ENCODE data around the gene GARNL3. TPM values are rescaled to one million over a fixed set of nuclear protein-coding genes. Genes with fewer than 3 reads are reported as not detected.

Gene GARNL3, protein sequence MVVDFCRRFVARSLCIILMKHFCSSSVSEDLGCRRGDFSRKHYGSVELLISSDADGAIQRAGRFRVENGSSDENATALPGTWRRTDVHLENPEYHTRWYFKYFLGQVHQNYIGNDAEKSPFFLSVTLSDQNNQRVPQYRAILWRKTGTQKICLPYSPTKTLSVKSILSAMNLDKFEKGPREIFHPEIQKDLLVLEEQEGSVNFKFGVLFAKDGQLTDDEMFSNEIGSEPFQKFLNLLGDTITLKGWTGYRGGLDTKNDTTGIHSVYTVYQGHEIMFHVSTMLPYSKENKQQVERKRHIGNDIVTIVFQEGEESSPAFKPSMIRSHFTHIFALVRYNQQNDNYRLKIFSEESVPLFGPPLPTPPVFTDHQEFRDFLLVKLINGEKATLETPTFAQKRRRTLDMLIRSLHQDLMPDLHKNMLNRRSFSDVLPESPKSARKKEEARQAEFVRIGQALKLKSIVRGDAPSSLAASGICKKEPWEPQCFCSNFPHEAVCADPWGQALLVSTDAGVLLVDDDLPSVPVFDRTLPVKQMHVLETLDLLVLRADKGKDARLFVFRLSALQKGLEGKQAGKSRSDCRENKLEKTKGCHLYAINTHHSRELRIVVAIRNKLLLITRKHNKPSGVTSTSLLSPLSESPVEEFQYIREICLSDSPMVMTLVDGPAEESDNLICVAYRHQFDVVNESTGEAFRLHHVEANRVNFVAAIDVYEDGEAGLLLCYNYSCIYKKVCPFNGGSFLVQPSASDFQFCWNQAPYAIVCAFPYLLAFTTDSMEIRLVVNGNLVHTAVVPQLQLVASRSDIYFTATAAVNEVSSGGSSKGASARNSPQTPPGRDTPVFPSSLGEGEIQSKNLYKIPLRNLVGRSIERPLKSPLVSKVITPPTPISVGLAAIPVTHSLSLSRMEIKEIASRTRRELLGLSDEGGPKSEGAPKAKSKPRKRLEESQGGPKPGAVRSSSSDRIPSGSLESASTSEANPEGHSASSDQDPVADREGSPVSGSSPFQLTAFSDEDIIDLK
- total RNA-seq (2014; rRNA removed) (15.2 and 15.5 TPM in 2 replicates), Bru-seq, nascent RNA (percentile 49 among the genes with signal in this experiment), BruChase-seq, experiment 1, labeled RNA remaining after a 6-hour chase (percentile 42 among the genes with signal in this experiment), BruChase-seq, experiment 2, labeled RNA remaining after a 2-hour chase (percentile 51 among the genes with signal in this experiment)
- long read RNA-seq, partial matches to known transcripts: 0 of 12 reads
- long read RNA-seq, other reads (novel, unspliced or antisense): 12 of 12 reads

DNA sequence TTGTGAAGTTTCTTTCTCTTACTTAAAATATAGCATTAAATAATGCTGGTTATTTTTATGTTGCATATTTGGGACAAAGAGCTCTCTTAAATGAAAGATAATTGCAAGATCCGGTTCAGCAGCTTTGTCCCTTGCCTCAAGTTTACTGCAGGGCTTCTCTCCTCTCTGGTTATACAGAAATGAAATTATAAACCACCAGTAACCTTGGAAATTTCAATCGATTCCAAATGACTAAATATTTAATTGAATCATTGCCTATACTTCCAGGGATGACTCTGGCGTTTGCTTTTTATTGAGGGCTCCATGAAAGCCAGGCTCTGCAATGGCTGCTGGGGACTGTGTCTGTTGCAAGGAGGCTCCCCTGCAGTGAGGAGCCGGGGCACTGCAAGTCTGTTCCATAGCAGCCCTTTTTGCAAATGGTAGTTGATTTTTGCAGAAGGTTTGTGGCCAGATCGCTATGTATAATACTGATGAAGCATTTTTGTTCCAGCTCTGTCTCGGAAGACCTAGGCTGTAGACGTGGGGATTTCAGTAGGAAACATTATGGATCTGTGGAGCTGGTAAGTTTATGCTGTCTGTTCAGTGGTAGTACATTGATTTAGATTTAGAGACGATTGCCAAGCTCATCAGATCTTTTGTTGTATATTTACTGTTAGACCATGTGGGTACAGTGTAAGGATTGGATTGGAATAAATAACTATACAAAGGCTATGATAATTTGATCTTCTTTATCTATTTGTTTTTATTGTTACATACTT is at the start of gene GARNL3:
Gene GARNL3, plus strand, starts transcription at position 313 of the 758 bp plus-strand sequence. Its CDS starts 104 bp downstream, at position 417.
- no peaks in the 10 kb centered on the region for H3K79me2 ChIP-seq (ENCODE audit: low read length)
- BruUV-seq (replicated peaks): no TSS peak
- H3K4me1 ChIP-seq (ENCODE audit: insufficient read depth, low read length): no peaks in the 10 kb centered on the region
- TF ChIP-seq, protein P1, sequence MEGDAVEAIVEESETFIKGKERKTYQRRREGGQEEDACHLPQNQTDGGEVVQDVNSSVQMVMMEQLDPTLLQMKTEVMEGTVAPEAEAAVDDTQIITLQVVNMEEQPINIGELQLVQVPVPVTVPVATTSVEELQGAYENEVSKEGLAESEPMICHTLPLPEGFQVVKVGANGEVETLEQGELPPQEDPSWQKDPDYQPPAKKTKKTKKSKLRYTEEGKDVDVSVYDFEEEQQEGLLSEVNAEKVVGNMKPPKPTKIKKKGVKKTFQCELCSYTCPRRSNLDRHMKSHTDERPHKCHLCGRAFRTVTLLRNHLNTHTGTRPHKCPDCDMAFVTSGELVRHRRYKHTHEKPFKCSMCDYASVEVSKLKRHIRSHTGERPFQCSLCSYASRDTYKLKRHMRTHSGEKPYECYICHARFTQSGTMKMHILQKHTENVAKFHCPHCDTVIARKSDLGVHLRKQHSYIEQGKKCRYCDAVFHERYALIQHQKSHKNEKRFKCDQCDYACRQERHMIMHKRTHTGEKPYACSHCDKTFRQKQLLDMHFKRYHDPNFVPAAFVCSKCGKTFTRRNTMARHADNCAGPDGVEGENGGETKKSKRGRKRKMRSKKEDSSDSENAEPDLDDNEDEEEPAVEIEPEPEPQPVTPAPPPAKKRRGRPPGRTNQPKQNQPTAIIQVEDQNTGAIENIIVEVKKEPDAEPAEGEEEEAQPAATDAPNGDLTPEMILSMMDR (conservative IDR thresholded peaks at IDR 0.05; ENCODE audit: low read depth, low read length): no peak
- TF ChIP-seq EZH2 (IDR thresholded peaks at IDR 0.05; ENCODE audit: low read length, unreplicated experiment) (no peak), EZH2phosphoT487 (IDR thresholded peaks at IDR 0.05; ENCODE audit: borderline replicate concordance, low read length) (no peak)
- CTCF ChIA-PET: no interaction called here
- H3K4me2 ChIP-seq (ENCODE audit: low read length): no peak within 1 kb of the TSS
- DNase-seq (no peak), ATAC-seq (no peak)
- no peaks in the 10 kb centered on the region for H3K9me3 ChIP-seq (ENCODE audit: low read length)
- H3K9me2 ChIP-seq (replicated peaks; ENCODE audit: low read length): no peaks in the 10 kb centered on the region
- H3K36me3 ChIP-seq (ENCODE audit: low read depth, low read length): no peaks in the 10 kb centered on the region
- intact Hi-C loops (cut with micrococcal nuclease): no loop called here
- H3K27ac ChIP-seq (ENCODE audit: low read length): no peak within 1 kb of the TSS
- POLR2A ChIA-PET (ENCODE audit: unreplicated experiment): no interaction called here
- H4K20me1 ChIP-seq (ENCODE audit: low read length): no peaks in the 10 kb centered on the region
- H3K9ac ChIP-seq (ENCODE audit: low read length): no peak within 1 kb of the TSS
- no peaks in the 10 kb centered on the region for H3F3A ChIP-seq (ENCODE audit: low read length, unreplicated experiment)
- no peak within 1 kb of the TSS for H3K4me3 ChIP-seq (ENCODE audit: low read length)
- H2AFZ ChIP-seq (ENCODE audit: low read length): no peak within 1 kb of the TSS
- no peaks in the 10 kb centered on the region for H3K27me3 ChIP-seq (ENCODE audit: low read length)

DNA sequence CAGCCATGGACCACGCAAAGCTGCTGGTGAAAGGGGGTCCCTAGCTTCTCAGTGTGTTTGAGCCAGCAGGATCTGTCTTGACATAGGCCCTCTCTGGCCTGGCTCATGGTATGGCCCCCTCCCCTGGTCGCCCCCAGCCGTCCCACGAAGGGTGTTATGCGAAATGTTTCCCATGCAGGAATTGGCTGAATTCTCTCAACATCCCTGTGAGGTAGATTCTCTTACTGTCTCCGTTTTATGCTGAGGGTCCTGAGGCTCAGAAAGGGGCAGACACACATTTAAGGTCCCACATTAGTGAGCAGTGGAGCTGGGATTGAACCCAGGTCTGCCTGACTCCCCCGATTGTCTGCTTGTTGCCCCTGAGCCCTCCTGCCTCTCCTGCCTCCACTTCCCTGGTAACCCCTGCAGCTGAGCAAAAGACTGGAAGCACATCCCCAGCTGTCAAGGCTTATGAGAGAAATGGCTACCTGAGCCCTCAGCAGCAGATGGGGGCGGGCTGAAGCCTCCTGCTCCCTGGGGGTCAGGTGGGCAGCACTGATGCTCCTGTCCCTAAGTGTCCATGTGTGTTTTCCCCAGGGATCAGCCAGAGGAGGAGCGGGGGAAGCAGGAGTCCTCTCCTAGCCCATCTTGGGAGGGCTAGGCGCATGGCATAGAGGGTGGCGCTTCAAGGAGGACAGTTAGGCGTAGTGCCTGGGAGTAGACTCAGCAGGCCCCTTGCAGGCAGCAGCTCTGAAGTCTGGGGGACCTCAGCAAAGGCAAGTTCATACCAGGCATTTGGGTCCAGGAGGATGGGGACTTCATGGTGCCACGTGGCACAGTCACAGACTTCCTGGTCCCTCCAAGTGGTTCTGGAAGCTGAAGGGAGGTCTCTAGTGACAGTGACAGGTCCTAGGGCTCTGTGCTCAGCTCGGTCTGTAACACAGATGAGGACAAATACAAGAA is 49.0 kb upstream of the GARNL3 start:
- H3K27ac ChIP-seq (ENCODE audit: low read length): no peak overlapping the region
- intact Hi-C loops (cut with micrococcal nuclease): no loop called here

More for the DNA sequence above, 49.0 kb upstream of the GARNL3 start:
- no peak for DNase-seq
- BruUV-seq (replicated peaks): no TSS peak
- TF ChIP-seq EZH2phosphoT487 (IDR thresholded peaks at IDR 0.05; ENCODE audit: borderline replicate concordance, low read length) (no peak), EZH2 (IDR thresholded peaks at IDR 0.05; ENCODE audit: low read length, unreplicated experiment) (no peak)
- TF ChIP-seq, protein P1 (conservative IDR thresholded peaks at IDR 0.05; ENCODE audit: low read depth, low read length): no peak
- Histone ChIP-seq H3K79me2 (ENCODE audit: low read length) (no peaks in the 10 kb centered on the region), H3F3A (ENCODE audit: low read length, unreplicated experiment) (no peaks in the 10 kb centered on the region), H3K4me3 (ENCODE audit: low read length) (no peak overlapping the region), H3K4me1 (ENCODE audit: insufficient read depth, low read length) (peaks cover 5% of the 10 kb centered on the region; the same call in 1 of the 2 replicates), H3K27me3 (ENCODE audit: low read length) (no peaks in the 10 kb centered on the region), H3K4me2 (ENCODE audit: low read length) (no peak overlapping the region), H3K36me3 (ENCODE audit: low read depth, low read length) (no peaks in the 10 kb centered on the region), H3K9me2 (replicated peaks; ENCODE audit: low read length) (no peaks in the 10 kb centered on the region), H4K20me1 (ENCODE audit: low read length) (no peaks in the 10 kb centered on the region), H3K9me3 (ENCODE audit: low read length) (no peaks in the 10 kb centered on the region), H2AFZ (ENCODE audit: low read length) (no peak overlapping the region), H3K9ac (ENCODE audit: low read length) (no peak overlapping the region)
- ChIA-PET POLR2A (ENCODE audit: unreplicated experiment) (no interaction called here), CTCF (interaction anchor here (0.6 to 1.3 kb wide), 3 partner anchors 9 to 178 kb away, joined by 3 to 13 read pairs (median 4); no protein-coding TSS in a partner anchor)
- no peak for ATAC-seq

All from PC-3 (cell line).